ENCODE measurements around the gene ARHGEF16. TPM values are rescaled to one million over a fixed set of nuclear protein-coding genes. Genes with fewer than 3 reads are reported as not detected.

Gene ARHGEF16
- polyA plus RNA-seq, 1 of the 3 experiments (the other 2 are of a cell fraction), result 0.18 TPM

GRCh38 chr1:3455670-3456448 lies 1.4 kb downstream of the ARHGEF16 start:
- Histone ChIP-seq H4K20me1 (ENCODE audit: insufficient read depth) (no peaks in the 10 kb centered on the region), H3K36me3 (replicated peaks in 1 of 2; ENCODE audit: control insufficient read depth in 1 of 2, insufficient read depth in 2 of 2, low read length in 1 of 2) (no peaks in the 10 kb centered on the region), H3K79me2 (ENCODE audit: insufficient read depth) (no peaks in the 10 kb centered on the region), H3K27me3 (ENCODE audit: insufficient read depth) (no peaks in the 10 kb centered on the region), H2AFZ (ENCODE audit: low read depth) (no peak overlapping the region), H3K4me3 (ENCODE audit: low read depth in 2 of 2, low read length in 1 of 2) (no peak overlapping the region), H3K4me1 (ENCODE audit: control insufficient read depth in 1 of 2, insufficient read depth in 2 of 2, low read depth in 1 of 2, low read length in 1 of 2) (peaks cover 0 to 33% of the 10 kb centered on the region in 2 experiments; a peak in 1 of 4 replicates), H3K9me3 (no peaks in the 10 kb centered on the region), H3K27ac (ENCODE audit: low read depth in 2 of 2, low read length in 1 of 2) (no peak overlapping the region), H3K9ac (no peak overlapping the region), H3K9me2 (no peaks in the 10 kb centered on the region), H3F3A (replicated peaks; ENCODE audit: insufficient read depth) (no peaks in the 10 kb centered on the region), H3K4me2 (no peak overlapping the region)
- ChIA-PET POLR2A (no interaction called here), CTCF (interaction anchor here (0.9 to 4.1 kb wide), 4 partner anchors 10 to 269 kb away, joined by 3 to 114 read pairs (median 51); no protein-coding TSS in a partner anchor)
- DNase-seq, result no peak
- 83% methylated on average over 8 of the region's 18 CpGs for WGBS (ENCODE audit: low lambda C conversion rate)
- TF ChIP-seq FOSL2 (IDR thresholded peaks at IDR 0.05; ENCODE audit: borderline replicate concordance, low read depth) (no peak), JUND (IDR thresholded peaks at IDR 0.05) (no peak), NFIC (IDR thresholded peaks at IDR 0.05; ENCODE audit: borderline replicate concordance) (no peak), TAF1 (IDR thresholded peaks at IDR 0.05; ENCODE audit: borderline replicate concordance, low read depth, low read length) (no peak), TEAD4 (IDR thresholded peaks at IDR 0.05; ENCODE audit: borderline replicate concordance, insufficient read depth) (no peak), RCOR1 (IDR thresholded peaks at IDR 0.05; ENCODE audit: low read length) (no peak), USF2 (IDR thresholded peaks at IDR 0.05; ENCODE audit: borderline replicate concordance, low read depth, low read length) (no peak), MXI1 (IDR thresholded peaks at IDR 0.05; ENCODE audit: low read depth, low read length) (no peak), SIN3A (IDR thresholded peaks at IDR 0.05; ENCODE audit: borderline replicate concordance, low read depth, low read length) (no peak), NRF1 (IDR thresholded peaks at IDR 0.05; ENCODE audit: low read depth, low read length) (no peak), RXRA (IDR thresholded peaks at IDR 0.05; ENCODE audit: borderline replicate concordance, low read depth) (no peak), CHD2 (IDR thresholded peaks at IDR 0.05; ENCODE audit: low read length, partially characterized antibody) (no peak), RAD21 (IDR thresholded peaks at IDR 0.05; ENCODE audit: low read length) (no peak)
- TF ChIP-seq, protein P1, sequence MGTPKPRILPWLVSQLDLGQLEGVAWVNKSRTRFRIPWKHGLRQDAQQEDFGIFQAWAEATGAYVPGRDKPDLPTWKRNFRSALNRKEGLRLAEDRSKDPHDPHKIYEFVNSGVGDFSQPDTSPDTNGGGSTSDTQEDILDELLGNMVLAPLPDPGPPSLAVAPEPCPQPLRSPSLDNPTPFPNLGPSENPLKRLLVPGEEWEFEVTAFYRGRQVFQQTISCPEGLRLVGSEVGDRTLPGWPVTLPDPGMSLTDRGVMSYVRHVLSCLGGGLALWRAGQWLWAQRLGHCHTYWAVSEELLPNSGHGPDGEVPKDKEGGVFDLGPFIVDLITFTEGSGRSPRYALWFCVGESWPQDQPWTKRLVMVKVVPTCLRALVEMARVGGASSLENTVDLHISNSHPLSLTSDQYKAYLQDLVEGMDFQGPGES (IDR thresholded peaks at IDR 0.05; ENCODE audit: low read depth, low read length), result no peak
- TF ChIP-seq, protein P2, sequence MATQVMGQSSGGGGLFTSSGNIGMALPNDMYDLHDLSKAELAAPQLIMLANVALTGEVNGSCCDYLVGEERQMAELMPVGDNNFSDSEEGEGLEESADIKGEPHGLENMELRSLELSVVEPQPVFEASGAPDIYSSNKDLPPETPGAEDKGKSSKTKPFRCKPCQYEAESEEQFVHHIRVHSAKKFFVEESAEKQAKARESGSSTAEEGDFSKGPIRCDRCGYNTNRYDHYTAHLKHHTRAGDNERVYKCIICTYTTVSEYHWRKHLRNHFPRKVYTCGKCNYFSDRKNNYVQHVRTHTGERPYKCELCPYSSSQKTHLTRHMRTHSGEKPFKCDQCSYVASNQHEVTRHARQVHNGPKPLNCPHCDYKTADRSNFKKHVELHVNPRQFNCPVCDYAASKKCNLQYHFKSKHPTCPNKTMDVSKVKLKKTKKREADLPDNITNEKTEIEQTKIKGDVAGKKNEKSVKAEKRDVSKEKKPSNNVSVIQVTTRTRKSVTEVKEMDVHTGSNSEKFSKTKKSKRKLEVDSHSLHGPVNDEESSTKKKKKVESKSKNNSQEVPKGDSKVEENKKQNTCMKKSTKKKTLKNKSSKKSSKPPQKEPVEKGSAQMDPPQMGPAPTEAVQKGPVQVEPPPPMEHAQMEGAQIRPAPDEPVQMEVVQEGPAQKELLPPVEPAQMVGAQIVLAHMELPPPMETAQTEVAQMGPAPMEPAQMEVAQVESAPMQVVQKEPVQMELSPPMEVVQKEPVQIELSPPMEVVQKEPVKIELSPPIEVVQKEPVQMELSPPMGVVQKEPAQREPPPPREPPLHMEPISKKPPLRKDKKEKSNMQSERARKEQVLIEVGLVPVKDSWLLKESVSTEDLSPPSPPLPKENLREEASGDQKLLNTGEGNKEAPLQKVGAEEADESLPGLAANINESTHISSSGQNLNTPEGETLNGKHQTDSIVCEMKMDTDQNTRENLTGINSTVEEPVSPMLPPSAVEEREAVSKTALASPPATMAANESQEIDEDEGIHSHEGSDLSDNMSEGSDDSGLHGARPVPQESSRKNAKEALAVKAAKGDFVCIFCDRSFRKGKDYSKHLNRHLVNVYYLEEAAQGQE (IDR thresholded peaks at IDR 0.05; ENCODE audit: low read depth, low read length), result no peak

Measured in SK-N-SH (cell line).